Stimulated activated CD4-positive, alpha-beta T cell treated with anti-CD3 and anti-CD28 coated beads, Interleukin-1b, Interleukin-23, amount 100 ng/mL, for 1 hour (primary cell): ENCODE measurements around the gene ZDHHC18.
"Not testable (repeated sequence)": the region's sequence is repeated elsewhere in the genome, so short reads cannot be mapped to it uniquely, and the experiment has no call there.

ENCODE experiments used
- DNase-seq, 2 donors: peaks; one replicate each; pipeline ENCODE4 v3.0.0-alpha.2; 2020; ENCODE audit warnings: low read depth in 2 of 2

The ZDHHC18 gene

DNA sequence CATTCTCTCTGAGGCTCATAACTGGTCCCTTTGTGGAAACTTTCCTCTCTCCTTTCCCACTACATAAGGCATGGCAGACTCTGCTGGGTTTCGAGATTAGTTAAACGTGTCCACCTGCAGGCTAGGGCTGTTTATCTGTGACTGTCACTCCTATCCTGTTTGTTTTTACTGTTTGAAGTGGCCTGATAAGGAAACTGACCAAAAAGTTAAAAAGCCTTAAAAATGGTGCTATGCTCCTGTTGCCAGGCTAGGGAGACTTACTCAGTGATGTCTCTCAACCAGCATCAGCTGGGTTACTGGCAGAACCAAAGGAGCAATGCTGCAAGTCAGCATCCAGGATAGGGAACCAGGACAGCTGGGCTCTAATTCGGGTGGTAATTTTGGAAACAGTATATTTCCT lies 34.9 kb upstream of the ZDHHC18 start:
- no peak for DNase-seq

DNA sequence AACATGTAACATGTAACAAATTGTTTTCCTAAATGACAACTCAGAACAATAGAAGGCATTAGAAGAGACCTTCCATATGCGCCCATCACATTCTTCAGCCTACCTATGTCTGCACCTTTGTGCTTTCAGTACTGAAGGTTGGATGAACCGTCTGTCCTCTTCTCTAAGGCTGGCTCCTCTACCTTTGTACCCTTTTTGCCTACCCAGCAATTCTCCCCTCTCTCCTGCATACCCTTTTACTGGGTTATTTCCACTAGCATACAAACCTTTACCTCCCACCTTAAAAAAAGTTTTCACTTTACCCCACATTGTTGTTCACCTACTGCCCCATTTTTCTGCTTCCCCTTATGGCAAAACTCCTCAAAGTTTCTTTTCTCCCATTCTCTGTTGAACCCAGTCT lies 33.6 kb upstream of the ZDHHC18 start:
- DNase-seq: no peak

DNA sequence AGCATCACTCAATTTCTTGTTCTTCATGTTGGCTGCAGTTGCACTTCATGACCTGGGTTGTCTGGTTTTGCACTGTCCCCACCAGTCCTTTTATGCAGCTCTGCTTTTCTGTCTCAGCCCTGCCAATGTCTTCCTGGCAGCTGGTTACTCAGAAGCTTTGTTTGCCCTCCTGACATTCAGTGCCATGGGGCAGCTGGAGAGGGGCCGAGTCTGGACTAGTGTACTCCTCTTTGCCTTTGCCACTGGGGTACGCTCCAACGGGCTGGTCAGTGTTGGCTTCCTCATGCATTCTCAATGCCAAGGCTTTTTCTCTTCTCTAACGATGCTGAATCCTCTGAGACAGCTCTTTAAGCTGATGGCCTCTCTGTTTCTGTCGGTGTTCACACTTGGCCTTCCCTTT lies 32.1 kb upstream of the ZDHHC18 start:
- DNase-seq: no peak

DNA sequence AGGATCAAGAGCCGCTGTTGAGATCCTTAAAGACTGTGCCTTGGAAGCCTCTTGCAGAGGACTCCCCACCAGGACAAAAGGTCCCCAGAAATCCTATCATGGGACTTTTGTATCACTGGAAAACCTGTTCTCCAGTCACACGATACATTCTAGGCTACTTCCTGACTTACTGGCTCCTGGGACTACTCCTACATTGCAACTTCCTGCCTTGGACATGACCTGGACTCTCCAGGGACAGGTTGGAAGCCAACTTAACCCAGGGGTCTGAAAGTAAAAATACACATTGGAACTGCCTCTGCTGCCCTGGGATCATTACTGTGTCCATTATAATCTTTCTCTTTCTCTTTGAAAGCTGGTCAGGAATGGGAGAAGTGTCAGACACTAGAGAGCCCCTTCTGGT lies 28.9 kb upstream of the ZDHHC18 start:
- no peak for DNase-seq

DNA sequence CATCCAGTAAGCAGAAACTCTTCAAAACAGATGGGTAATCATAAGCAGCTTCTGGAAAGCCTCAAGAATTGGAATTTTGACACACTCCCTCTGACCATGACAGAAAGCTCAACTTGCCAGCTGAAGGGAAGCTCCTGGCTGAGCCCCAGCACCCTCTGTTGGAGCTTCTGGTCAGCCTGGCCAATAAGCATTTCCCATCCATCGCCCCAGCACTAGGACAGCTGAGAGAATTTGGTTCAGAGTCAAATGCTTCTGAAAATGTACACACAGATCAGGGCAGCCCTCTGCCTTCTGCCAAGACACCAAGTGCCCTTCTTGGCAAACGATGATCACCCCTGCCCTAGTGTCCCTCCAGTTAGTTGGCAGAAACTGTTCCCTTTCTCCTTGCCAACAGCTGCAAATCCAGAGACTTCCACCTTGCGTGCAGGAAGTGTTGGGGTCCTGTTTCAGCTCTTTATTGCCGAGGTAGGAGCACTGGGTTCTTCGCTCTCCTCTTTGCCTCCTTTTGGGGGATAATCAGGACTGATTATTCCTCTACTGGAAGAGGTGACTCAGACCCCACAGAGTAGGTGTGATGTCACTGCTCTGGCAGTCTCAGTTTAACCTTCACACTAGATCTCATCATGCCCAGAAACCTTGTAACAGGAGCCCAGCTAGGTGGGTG lies 26.9 kb upstream of the ZDHHC18 start:
- no peak for DNase-seq

DNA sequence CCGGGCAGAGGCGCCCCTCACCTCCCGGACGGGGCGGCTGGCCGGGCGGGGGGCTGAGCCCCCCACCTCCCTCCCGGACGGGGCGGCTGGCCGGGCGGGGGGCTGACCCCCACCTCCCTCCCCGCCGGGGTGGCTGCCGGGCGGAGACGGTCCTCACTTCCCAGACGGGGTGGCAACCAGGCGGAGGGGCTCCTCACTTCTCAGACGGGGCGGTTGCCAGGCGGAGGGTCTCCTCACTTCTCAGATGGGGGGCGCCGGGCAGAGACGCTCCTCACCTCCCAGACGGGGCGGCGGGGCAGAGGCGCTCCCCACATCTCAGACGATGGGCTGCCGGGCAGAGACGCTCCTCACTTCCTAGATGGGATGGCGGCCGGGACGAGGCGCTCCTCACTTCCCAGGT lies 22.6 kb upstream of the ZDHHC18 start:
- not testable (repeated sequence) for DNase-seq

DNA sequence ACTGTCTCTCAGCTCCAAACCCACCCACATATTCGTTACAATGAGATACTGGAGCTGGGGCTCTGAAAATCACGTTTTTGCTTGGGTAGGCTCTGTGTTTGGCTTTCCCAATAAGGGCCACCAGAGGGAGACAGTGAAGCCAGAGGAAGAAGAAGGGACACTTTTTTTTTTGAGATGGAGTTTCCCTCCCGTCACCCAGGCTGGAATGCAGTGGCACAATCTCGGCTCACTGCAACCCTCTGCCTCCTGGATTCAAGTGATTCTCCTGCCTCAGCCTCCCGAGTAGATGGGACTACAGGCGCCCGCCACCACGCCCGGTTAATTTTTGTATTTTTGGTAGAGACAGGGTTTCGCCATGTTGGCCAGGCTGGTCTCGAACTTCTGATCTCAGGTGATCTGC lies 16.4 kb upstream of the ZDHHC18 start:
- DNase-seq: peak; percentile 50 to 60

DNA sequence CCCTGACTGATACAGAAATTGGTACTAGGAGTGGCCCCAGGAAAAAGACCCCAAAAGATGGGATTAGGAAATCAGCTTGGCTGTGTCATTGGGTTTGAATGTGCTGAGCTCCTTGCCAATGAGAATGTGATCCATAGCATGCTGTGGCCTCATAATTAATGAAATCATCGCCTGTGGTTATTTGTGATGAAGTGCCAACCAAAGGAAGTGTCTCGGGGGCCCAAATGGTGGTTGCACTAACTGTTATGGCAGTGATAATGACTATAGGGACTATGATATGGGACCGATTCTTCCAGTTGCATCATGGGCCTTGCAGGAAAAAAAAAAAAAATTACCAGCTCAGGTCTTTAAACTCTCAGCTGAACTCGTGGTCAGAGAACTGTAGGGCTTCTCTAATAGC lies 15.4 kb upstream of the ZDHHC18 start:
- DNase-seq: no peak

DNA sequence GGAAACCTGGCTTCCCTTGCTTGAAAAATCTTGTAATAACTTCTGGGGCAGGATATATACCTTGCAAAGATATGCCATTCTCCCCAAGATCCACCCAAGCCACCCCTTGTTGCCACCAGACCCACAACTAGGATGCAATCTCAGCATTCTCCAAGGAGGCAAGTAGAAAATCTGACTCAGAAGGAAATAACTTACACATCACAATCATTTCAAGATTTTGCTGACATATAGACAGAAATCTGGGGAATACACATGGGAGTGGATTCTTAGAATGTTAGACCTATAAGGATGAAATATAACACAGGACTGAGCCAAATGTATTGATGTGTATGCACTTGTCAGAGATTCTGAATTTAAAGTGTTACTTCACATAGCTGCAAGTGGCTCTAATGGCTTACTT lies 14.8 kb upstream of the ZDHHC18 start:
- no peak for DNase-seq

DNA sequence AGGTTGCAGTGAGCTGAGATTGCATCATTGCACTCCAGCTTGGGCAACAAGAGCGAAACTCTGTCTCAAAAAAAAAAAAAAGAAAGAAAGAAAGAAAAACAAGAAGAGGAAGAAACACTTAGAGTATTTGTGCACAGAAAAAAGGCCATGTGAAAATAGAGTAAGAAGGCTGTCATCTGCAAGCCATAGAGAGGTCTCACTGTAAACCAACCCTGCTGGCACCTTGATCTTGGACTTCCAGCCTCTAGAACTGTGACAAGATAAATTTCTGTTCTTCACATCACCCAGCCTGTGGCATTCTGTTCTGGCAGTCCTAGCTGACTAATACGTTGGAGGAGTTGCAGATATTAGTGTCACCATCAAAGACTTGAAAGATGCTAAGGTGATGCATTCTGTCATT lies 12.1 kb upstream of the ZDHHC18 start:
- no peak for DNase-seq

DNA sequence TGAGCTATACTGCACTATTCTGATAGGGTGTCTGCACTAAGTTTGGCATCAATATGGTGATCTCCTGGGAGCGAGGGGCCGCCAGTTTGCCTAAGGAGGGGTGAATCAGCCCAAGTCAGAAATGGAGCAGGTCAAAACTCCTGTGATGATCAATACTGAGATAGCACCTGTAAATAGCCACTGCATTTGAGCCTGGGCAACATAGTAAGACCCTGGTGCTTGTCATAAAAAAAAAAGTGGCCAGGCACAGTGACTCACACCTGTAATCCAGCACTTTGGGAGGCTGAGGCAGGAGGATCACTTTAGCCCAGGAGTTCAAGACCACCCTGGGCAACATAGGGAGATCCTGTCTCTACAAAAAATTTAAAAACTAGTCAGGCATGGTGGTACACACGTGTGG lies 11.6 kb upstream of the ZDHHC18 start:
- DNase-seq: no peak

DNA sequence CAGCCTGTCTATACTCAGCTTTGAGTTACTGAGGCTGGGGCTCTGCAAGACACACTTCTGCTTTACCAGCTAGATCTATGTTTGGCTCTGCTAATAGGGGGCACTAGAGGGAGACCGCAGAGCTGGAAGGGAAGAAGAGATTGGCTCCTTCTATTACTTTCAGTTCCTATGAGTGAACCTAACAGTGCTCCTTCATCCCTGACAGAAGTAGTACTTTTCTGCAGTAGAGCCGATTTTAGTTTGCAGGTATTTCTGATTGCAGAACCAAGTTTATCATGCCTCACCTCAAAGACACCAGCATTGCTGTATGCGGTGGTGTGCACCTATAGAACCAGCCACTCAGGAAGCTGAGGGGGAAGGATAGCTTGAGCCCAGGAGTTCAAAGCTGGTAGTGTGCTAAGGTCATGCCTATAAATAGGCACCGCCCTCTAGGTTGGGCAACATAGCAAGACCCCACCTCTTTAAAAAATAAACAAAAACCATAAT lies 5.7 kb upstream of the ZDHHC18 start:
- DNase-seq: no peak

DNA sequence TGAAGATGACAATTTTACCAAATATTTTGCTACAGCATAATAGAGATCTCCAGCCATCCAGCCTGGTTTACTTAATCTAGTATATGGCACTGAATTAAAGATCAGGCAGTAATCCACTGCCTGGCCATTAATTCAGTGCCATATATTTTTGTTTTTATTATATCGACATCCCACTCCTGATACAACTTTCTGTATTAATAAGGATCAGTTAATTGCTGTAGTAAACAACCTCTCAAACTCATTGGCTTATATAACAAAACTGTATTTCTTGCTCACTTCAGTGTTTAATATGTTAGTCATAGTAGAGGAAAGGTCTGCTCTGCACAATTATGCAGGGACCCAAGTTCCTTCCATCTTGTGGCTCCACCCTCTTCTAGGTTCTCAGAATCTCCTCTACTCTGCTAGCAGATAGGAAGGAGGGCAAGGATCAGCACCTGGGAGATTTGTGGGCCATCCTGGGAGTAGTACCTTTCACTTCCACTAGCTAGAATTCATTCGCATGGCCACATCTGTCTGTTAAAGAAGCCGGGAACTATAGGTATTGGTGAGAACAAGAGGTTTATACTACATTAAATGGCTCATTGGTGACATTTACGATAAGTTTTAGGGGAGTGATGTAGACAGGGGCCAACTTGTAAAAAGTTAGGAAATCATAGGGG lies 3.6 kb upstream of the ZDHHC18 start:
- no peak for DNase-seq

DNA sequence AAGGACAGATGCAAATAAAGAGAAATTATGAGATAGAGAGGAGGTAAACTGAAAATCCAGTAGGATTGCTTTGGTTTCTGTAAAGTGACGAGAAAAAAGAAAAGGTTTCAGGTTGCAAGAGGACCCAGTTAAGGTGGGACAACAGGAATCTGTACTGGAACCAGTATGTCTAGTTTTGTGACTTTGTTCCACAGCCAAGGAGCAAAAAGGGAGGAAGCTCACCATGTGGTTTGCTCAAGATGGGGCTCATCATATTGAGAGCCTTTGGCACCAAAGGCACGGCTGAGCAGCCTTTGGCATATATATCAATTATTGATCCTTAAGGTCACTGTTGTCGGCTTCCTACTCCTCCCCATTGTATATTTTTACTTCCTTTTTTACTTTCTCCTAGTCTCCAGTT lies 1.8 kb upstream of the ZDHHC18 start:
- DNase-seq: no peak

DNA sequence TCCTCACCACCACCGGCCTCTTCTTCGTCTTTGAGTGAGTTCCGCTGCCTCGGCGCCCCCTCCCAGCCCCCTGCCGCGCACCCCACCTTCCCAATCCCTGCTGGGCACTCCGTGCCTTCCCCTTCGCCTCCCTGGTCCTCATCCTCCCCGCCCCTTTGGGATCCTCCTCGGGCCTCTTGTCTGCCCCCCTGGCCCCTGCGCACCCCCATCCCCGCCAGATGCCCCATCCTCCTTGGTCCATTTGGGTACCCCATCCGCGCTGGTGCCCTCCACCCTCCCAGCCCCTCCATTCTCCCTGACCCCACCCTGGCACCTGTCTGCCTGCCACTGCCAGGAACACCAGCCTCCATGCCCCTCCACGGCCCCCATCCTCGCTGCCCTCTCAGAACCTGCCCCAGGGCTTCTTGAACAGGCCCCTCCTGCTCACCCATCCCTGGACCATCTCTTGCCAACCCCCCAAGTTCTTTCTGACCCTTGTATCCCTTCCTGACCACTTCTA lies 667 bp downstream of the ZDHHC18 start:
- DNase-seq: no peak

DNA sequence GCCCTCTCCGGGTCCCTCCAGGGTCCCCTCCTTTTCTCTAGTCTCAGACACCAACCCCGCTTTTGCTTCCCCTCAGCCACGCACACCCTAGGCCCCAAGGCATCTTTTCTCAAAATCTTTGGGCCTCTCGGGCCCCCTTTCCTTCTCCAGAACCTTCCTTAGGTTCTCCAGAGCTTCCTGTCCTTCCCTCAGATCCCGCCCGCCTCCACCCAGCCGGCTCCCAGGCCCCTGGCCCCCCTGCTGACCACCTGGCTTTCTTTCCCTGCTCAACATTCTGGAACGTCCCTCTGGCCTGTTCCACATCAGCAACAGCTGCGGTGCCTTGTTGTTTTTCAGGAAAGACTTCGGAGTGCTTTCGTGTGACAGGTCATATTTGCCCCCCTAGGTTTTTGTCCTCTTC lies 1.2 kb downstream of the ZDHHC18 start:
- DNase-seq: no peak

DNA sequence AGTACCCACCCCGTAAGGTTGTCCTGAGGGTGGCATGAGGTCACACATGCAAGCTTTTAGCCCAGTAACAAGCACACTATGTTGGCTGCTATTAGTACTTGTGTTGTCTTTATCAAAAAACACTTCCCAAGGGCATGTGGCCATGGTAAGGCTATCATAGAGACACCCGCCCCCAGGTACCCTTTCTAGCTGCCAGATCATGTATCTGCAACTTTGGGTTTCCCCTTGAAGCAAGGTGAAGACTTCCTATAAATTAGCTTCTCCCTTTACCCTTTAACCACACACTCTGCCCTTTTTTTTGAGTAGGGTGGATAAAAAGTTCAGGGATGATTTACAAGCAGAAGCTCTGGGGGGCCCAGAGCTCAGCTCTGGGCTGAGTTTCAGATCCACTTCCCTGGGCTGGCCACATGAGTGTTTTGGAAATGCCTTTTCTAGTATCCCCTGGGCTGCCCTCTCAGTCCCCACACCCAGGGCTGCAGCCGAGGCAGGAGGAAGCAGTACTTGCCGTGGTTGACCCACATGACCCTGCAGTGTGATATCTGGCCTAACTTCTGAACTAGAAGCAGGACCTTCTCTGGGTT lies 2.0 kb downstream of the ZDHHC18 start:
- no peak for DNase-seq

DNA sequence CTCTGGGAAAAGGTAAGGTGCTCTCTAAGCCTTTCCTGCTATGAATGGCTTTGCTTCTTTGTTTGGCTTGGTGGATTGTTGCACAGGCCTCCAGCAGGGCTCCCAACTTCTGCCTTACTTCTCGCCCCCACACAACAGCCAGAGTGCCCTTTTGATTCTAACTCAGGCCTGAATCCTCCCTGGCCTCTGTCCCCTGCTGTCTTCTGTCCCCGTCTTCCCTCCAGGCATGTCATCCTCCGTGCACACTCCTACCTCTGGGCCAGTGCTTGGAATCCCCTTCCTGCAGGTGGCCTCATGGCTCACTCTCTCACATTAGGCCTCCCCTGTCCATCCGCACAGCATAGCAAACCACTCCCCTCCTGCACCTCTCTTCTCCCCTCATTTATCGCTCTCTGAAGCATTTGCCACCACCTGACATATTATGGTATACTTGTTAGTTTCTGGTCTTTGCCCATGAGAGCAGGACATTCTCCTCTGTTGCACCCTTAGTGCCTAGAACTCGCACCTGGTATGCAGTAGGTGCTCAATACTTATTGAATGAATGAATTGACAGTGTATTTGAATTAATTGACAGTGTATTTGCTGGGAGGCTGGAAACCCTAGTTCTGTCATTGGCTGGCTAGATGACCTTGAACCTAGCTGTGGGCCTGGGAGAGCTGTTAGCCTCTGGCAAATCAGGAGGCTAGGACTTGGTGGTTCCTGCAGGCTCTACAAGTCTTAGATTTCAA lies 2.9 kb downstream of the ZDHHC18 start:
- no peak for DNase-seq

DNA sequence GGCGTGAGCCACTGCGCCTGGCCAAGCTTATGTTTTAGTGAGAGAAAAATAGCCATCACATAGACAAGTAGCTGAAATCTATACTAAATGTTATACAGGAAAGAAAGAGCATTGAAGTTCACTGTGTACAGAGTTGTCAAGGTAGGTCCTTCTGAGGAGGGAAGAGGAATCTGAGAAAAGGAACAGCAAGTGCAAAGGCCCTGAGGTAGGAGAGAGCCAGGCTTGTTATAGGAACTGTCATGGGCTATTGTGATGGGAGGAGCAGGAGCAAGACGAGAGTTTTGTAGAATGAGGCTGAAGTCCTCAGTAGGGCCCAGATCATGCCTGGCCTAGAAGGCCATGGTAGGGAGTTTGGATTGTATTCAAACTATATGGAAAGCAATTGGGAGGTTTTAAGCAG lies 4.6 kb downstream of the ZDHHC18 start:
- DNase-seq: no peak

DNA sequence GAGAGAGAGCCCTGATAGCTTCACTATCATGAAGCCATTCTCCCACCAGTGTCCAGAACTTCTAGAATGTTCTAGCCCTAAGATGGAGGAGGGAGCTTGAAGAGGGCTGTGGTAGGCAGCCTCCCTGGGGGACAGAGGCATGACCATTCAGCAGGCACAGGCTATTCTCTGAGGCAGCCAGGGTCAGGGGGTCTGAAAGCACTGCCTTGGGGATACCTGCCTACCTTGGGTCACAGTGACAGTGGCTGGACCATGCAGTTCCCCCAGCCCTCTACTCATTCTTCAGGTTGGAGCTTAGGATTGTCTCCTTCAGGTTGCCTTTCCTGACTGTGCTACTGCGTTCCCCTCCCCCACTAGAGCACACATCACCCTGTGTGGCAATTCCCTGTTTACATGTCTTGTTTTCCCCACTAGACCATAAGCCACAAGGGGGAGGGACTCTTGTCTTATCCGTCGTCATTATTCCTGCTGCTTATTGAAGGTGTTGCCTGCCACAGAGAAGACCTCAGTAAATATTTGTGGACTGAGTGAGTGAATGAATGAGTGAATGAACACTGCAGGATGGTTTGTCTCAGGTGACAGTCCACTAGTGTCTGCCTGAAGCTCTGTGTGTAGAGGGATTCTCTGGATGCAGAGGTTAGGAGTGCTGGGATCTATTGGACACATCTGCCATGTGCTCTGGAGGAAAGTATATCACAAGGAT lies 5.2 kb downstream of the ZDHHC18 start:
- DNase-seq: no peak

DNA sequence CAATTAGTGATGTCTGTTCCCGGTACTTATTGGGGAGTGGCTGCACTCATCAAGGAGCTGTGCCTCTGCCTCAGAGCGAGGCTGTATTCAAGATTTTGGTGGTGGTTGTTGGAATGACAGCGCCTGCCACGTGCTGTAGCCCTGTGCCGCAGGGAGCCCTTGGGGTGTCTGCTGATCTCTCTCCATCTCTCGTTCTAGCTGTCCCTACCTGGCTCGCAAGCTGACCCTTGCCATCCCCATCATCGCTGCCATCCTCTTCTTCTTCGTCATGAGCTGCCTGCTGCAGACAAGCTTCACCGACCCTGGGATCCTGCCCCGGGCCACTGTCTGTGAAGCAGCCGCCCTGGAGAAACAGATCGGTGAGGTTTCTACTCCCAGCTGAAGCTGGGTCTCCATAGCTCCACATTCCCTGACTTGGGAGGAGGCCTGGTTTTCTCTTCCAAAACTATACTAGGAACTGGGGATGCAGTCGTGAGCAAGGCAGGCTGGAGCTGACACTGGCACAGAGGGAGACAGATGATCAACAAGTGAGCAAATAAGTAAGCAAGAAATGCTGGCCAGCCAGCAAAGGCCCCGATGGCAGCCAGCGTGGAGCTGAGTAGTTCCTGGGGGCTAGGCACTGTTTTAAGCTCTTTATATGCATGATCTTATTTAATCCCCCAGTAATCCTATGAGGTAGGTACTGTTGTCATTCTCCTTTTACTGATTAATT lies 5.9 kb downstream of the ZDHHC18 start:
- no peak for DNase-seq
